ENCODE measurements around the gene GTPBP2. TPM values are rescaled to one million over a fixed set of nuclear protein-coding genes. Genes with fewer than 3 reads are reported as not detected.
"Not testable (repeated sequence)": the region's sequence is repeated elsewhere in the genome, so short reads cannot be mapped to it uniquely, and the experiment has no call there.

Gene GTPBP2
- total RNA-seq, 2 experiments from 2014 or later, result 46.2 to 55.3 TPM

DNA sequence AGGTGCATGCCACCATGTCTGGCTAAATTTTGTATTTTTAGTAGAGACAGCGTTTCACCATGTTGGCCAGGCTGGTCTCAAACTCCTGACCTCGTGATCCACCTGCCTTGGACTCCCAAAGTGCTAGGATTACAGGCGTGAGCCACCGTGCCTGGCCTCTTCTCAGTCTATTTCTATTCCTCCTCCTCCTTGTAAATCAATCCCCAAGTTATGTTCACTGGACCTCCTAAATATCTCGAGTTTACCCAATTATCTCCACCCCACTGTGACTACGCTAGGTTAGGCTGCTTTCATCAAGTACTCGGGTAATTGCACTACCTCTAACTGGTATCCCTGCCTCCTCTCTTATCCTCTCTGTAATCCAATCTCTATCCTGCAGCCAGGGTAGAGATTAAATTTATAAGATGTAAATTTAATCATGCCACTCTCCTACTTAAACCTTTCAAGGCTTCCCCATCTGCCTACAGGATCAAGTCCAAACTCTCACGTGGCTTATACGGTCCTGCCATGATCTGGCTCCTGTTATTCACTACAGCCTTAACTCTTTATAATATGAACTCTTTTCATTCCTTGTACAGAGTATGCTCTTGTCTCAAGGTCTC lies 5.7 kb upstream of the GTPBP2 start:
- peak overlapping the region; percentile 93 for H3K27ac Mint-ChIP-seq
- no peaks in the 10 kb centered on the region for H3K27me3 Mint-ChIP-seq
- peaks cover 29% of the 10 kb centered on the region for H3K4me1 Mint-ChIP-seq (ENCODE audit: low read depth)
- ATAC-seq (no peak), DNase-seq (no peak)
- CTCF ChIA-PET, result interaction anchor here (1.0 to 1.1 kb wide), 4 partner anchors 31 to 444 kb away, joined by 3 to 4 read pairs (median 3); no protein-coding TSS in a partner anchor
- TF ChIP-seq, protein P1, sequence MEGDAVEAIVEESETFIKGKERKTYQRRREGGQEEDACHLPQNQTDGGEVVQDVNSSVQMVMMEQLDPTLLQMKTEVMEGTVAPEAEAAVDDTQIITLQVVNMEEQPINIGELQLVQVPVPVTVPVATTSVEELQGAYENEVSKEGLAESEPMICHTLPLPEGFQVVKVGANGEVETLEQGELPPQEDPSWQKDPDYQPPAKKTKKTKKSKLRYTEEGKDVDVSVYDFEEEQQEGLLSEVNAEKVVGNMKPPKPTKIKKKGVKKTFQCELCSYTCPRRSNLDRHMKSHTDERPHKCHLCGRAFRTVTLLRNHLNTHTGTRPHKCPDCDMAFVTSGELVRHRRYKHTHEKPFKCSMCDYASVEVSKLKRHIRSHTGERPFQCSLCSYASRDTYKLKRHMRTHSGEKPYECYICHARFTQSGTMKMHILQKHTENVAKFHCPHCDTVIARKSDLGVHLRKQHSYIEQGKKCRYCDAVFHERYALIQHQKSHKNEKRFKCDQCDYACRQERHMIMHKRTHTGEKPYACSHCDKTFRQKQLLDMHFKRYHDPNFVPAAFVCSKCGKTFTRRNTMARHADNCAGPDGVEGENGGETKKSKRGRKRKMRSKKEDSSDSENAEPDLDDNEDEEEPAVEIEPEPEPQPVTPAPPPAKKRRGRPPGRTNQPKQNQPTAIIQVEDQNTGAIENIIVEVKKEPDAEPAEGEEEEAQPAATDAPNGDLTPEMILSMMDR (IDR thresholded peaks at IDR 0.05), result no peak
- H3K9me3 Mint-ChIP-seq, result no peaks in the 10 kb centered on the region
- POLR2A ChIA-PET, result interaction anchor here (0.7 to 2.6 kb wide), 5 partner anchors 12 to 127 kb away, joined by 3 to 15 read pairs (median 4); partner anchors contain the start of genes POLH and XPO5
- intact Hi-C loops (cut with micrococcal nuclease), result no loop called here
- peaks cover 23% of the 10 kb centered on the region for H3K36me3 Mint-ChIP-seq (ENCODE audit: low read depth)
- H3K4me3 Mint-ChIP-seq, result peak overlapping the region; percentile 90

DNA sequence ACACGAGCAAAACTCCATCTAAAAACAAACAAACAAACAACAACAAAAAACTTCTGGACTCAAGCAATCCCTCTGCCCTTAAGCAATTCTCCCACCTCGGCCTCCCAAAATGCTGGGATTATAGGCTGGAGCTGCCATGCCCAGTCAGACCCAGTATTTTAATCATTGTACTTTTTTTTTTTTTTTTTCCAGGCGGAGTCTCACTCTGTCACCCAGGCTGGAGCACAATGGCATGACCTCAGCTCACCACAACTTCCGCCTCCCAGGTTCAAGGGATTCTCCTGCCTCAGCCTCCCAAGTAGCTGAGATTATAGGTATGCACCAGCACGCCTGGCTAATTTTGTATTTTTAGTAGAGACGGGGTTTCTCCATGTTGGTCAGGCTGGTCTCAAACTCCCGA lies 3.9 kb upstream of the GTPBP2 start:
- ATAC-seq; H3K27ac Mint-ChIP-seq; H3K9me3 Mint-ChIP-seq; H3K4me3 Mint-ChIP-seq; intact Hi-C loops (cut with micrococcal nuclease); DNase-seq; H3K27me3 Mint-ChIP-seq: not testable (repeated sequence)
- ChIA-PET CTCF (interaction anchor here (0.7 kb wide), 1 partner anchor 142 kb away, joined by 3 read pairs; no protein-coding TSS in a partner anchor), POLR2A (interaction anchor here (0.7 to 1.3 kb wide), 2 partner anchors 12 to 15 kb away, joined by 3 to 5 read pairs; partner anchors contain the start of gene RSPH9)
- peaks cover 17% of the 10 kb centered on the region for H3K36me3 Mint-ChIP-seq (ENCODE audit: low read depth)
- peaks cover 26% of the 10 kb centered on the region for H3K4me1 Mint-ChIP-seq (ENCODE audit: low read depth)

DNA sequence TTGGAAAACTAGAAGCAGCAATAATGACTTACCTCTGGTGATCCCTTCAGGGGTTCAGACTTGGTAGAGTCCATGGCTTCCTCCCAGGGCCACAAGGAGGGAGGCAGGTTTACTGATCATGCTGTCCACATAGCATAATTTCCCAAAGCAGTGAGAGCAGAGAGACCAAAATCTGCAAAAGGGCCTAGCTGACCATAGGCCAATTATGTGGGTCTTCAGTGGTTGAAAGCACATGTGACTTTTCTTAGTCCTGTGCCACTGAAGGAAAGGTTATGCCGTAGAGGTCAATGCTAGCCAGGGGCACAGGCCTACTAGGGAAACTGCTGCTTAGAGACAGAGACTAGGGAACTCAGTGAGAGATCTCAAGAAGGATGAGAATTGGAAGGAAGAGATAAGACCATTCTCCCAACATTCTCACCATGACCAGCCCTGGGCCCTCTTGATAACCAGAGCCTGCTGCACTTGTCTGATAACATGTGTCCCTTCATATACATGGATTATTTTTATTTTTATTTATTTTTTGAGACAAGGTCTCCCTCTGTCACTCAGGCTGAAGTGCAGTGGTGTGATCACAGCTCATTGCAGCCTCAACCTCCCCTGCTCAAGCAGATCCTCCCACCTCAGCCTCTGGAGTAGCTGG lies 2.0 kb upstream of the GTPBP2 start:
- Mint-ChIP-seq H3K27ac (peak overlapping the region; percentile 69), H3K4me3 (peak overlapping the region; percentile 24), H3K4me1 (ENCODE audit: low read depth) (peaks cover 33% of the 10 kb centered on the region), H3K9me3 (no peaks in the 10 kb centered on the region), H3K27me3 (no peaks in the 10 kb centered on the region), H3K36me3 (ENCODE audit: low read depth) (peaks cover 15% of the 10 kb centered on the region)
- ATAC-seq, result no peak
- DNase-seq, result no peak
- POLR2A ChIA-PET, result interaction anchor here (1.3 kb wide), 1 partner anchor 9 kb away, joined by 4 read pairs; no protein-coding TSS in a partner anchor
- intact Hi-C loops (cut with micrococcal nuclease), result no loop called here
- TF ChIP-seq, protein P1 (IDR thresholded peaks at IDR 0.05), result no peak
- CTCF ChIA-PET, result interaction anchor here (2.5 kb wide), 1 partner anchor 22 kb away, joined by 17 read pairs; no protein-coding TSS in a partner anchor

DNA sequence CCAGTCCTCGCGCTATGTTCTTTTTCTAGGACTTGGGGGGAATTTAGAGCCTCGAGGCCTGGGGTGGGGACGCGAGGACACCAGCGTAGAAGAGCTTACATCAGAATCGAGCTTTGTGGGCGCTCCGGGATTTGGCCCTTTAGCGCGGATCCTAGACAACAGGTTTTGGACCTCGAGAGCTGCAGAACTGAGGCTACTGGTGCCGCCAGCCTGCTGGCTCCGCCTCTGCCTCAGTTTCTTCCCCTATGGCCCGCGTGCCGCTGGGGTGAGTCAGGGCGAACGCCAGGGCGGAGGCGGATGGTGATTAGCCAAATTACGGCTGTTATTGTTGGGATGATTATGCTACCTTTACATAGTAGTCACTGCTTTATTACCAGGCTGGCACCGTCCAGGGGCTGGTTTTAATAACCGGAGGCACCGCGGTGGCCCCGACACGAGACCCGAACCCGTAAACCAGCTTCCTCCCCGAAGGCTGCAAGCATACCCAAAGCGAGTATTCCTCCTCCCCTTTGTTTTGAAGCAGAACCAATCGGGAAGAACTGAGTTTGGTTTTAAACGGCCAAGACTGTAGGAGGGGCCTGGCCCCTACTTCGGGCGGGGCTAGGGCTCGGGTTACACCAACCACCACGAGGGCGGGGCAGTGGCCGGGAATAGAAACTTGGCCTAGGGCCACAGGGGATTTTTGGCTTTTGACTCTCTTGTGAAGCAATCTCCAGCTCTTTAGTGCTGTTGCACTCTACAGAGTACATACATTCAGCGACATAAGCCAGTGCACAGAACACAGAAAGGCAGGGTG lies 639 bp upstream of the GTPBP2 start:
- Mint-ChIP-seq H3K9me3 (no peaks in the 10 kb centered on the region), H3K27me3 (no peaks in the 10 kb centered on the region), H3K36me3 (ENCODE audit: low read depth) (peaks cover 23% of the 10 kb centered on the region), H3K4me1 (ENCODE audit: low read depth) (peaks cover 24% of the 10 kb centered on the region), H3K27ac (peak overlapping the region; percentile 100), H3K4me3 (peak overlapping the region; percentile 98)
- ChIA-PET CTCF (interaction anchor here (0.9 to 2.5 kb wide), 7 partner anchors 16 to 450 kb away, joined by 4 to 17 read pairs (median 5); partner anchors contain the start of genes DNPH1 and VEGFA), POLR2A (interaction anchor here (0.7 to 2.2 kb wide), 14 partner anchors 9 to 152 kb away, joined by 3 to 10 read pairs (median 4); partner anchors contain the start of genes POLH, TJAP1, VEGFA and XPO5)
- peak; percentile 97 for DNase-seq
- ATAC-seq, result peak; percentile 76
- TF ChIP-seq, protein P1 (IDR thresholded peaks at IDR 0.05), result no peak
- intact Hi-C loops (cut with micrococcal nuclease), result no loop called here

Data from activated CD8-positive, alpha-beta T cell treated with anti-CD3 and anti-CD28 coated beads for 36 hours (primary cell).